ENCODE data around the gene B3GNT9. TPM values are rescaled to one million over a fixed set of nuclear protein-coding genes. Genes with fewer than 3 reads are reported as not detected.

B3GNT9 gene
- total RNA-seq, 4 donors from 2014 or later = 1.5 to 69.1 (median 5.5) TPM

DNA sequence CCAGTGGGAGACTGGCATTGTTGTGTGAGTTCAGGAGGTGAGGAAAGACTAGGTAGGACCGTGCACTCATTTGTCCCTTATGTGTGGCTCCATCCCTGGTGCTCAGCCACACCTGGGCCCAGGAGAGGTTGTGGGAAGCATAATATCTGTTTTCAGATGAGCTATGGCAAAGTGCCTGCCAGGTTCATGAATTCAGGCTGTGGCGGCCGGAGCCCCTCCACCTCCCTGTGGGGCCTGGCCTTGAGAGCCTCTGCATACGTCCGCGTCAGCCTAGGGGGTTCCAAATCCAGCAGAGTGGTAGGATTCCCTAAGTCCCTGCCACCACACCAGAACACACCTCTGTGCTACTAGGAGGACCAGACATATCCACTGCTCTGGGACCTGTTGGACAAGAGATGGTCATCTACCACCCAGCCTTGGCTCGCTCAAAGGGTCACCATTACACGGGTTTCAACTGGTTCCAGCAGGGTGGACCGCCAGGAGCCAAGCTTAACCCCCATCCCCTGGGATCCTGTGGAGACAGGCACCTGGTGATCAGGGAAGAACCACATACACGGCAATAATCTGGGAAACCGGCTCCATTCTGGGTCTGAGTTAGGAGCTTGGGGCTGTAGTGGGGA is 2.0 kb downstream of the B3GNT9 start:
- TF ChIP-seq CTCF (IDR thresholded peaks at IDR 0.05) = no peak
- TF ChIP-seq EP300 (IDR thresholded peaks at IDR 0.05; ENCODE audit: low read depth) = no peak
- no peak for TF ChIP-seq POLR2A (IDR thresholded peaks at IDR 0.05)
- TF ChIP-seq POLR2AphosphoS5 (IDR thresholded peaks at IDR 0.05) = no peak
- Histone ChIP-seq H3K27me3 (peaks cover 16% of the 10 kb centered on the region), H3K36me3 (peaks cover 0 to 26% (median 2%) of the 10 kb centered on the region in 4 donors), H3K4me1 (peaks cover 7 to 15% (median 12%) of the 10 kb centered on the region in 4 donors), H3K4me3 (no peak overlapping the region), H3K9me3 (no peaks in the 10 kb centered on the region), H3K27ac (no peak overlapping the region)
- in situ Hi-C loops (cut with MboI; ENCODE audit: low pct_ligation_motif_present in 1 of 4, low pct_unique_long_range_greater_than_20kb in 1 of 4, low sequenced_read_pairs in 3 of 4) = no loop called here
- intact Hi-C loops (cut with DNase I; ENCODE audit: low total_unique reads) = no loop called here
- 88% methylated on average over 11 of the region's 11 CpGs; no CpG with 5 or more reads in 1 of the 2 donors for WGBS, 2 donors (ENCODE audit: low coverage in 1 of 2)
- DNase-seq = no peak

GRCh38 chr16:67148221-67148620 is 2.6 kb downstream of the B3GNT9 start:
- Histone ChIP-seq H3K4me1 (peaks cover 7 to 15% (median 12%) of the 10 kb centered on the region in 4 donors), H3K27me3 (peaks cover 16% of the 10 kb centered on the region), H3K4me3 (no peak overlapping the region), H3K36me3 (peaks cover 0 to 31% (median 5%) of the 10 kb centered on the region in 4 donors), H3K27ac (no peak overlapping the region), H3K9me3 (no peaks in the 10 kb centered on the region)
- 100% methylated on average over 2 of the region's 2 CpGs; no CpG with 5 or more reads in 1 of the 2 donors for WGBS, 2 donors (ENCODE audit: low coverage in 1 of 2)
- in situ Hi-C loops (cut with MboI; ENCODE audit: low pct_ligation_motif_present in 1 of 4, low pct_unique_long_range_greater_than_20kb in 1 of 4, low sequenced_read_pairs in 3 of 4) (no loop called here), intact Hi-C loops (cut with DNase I; ENCODE audit: low total_unique reads) (no loop called here)
- no peak for TF ChIP-seq CTCF (IDR thresholded peaks at IDR 0.05)
- no peak for TF ChIP-seq POLR2A (IDR thresholded peaks at IDR 0.05)
- no peak for DNase-seq

GRCh38 chr16:67147437-67148140 is 3.2 kb downstream of the B3GNT9 start:
- Histone ChIP-seq H3K4me1 (peaks cover 7 to 15% (median 12%) of the 10 kb centered on the region in 4 donors), H3K9me3 (no peaks in the 10 kb centered on the region), H3K27ac (no peak overlapping the region), H3K27me3 (peaks cover 16% of the 10 kb centered on the region), H3K36me3 (peaks cover 0 to 37% (median 6%) of the 10 kb centered on the region in 4 donors), H3K4me3 (no peak overlapping the region)
- intact Hi-C loops (cut with DNase I; ENCODE audit: low total_unique reads) = no loop called here
- DNase-seq = no peak
- in situ Hi-C loops (cut with MboI; ENCODE audit: low pct_ligation_motif_present in 1 of 4, low pct_unique_long_range_greater_than_20kb in 1 of 4, low sequenced_read_pairs in 3 of 4) = no loop called here
- 93 to 100% methylated on average over 2 to 4 of the region's 4 CpGs for WGBS, 2 donors (ENCODE audit: low coverage in 1 of 2)
- TF ChIP-seq POLR2A (IDR thresholded peaks at IDR 0.05) (no peak), EP300 (IDR thresholded peaks at IDR 0.05; ENCODE audit: low read depth) (no peak), POLR2AphosphoS5 (IDR thresholded peaks at IDR 0.05) (no peak), CTCF (IDR thresholded peaks at IDR 0.05) (no peak)

DNA sequence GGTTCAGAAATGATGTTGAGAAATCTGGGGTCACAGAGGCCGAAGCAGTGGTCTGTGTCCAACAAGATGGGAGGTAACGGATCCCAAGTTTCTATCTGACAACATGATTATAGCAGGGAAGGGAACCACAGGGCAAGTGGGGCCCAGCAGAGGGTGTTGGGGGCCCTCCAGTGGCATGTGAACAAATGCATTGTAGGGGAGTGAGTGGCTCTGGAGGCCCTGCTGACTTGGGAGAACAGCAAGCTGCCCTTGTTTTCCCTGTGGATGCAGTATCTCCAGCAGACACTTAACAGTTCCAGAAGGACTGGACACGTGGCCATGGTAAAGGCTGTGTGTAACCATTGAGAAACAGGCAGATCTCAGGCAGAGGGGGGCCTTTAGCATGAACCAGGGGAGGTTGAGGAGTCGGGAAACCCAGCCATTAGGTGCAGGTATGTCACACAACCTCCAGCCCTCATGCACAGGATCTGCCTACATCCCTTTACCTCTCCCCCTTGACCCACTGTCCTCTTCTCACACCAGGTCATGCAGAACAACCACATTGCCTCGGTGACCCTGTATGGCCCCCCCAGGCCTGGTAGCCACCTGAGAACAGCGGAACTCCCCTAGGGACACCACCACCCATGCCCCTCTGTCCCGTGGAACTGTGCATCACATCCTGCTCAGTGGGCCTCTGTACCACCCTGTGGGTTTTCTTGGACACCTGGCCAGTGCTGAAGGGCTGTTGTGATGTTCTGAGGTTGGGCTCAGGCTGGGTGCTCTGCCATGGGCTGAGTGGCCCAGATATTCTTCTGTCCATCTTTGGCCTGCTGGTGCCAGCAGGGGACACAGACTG is 4.1 kb downstream of the B3GNT9 start:
- H3K4me3 ChIP-seq = no peak overlapping the region
- WGBS, 2 donors (ENCODE audit: low coverage in 1 of 2) = 86 to 100% methylated on average over 1 to 7 of the region's 7 CpGs
- peaks cover 0 to 46% (median 6%) of the 10 kb centered on the region in 4 donors for H3K36me3 ChIP-seq
- H3K4me1 ChIP-seq = peaks cover 7 to 15% (median 12%) of the 10 kb centered on the region in 4 donors
- no peak overlapping the region for H3K27ac ChIP-seq
- H3K9me3 ChIP-seq = no peaks in the 10 kb centered on the region
- in situ Hi-C loops (cut with MboI; ENCODE audit: low pct_ligation_motif_present in 1 of 4, low pct_unique_long_range_greater_than_20kb in 1 of 4, low sequenced_read_pairs in 3 of 4) = no loop called here
- TF ChIP-seq POLR2AphosphoS5 (IDR thresholded peaks at IDR 0.05) = no peak
- TF ChIP-seq CTCF (IDR thresholded peaks at IDR 0.05) = no peak
- no peak for TF ChIP-seq POLR2A (IDR thresholded peaks at IDR 0.05)
- no peak for TF ChIP-seq EP300 (IDR thresholded peaks at IDR 0.05; ENCODE audit: low read depth)
- DNase-seq = no peak
- H3K27me3 ChIP-seq = peaks cover 16% of the 10 kb centered on the region
- intact Hi-C loops (cut with DNase I; ENCODE audit: low total_unique reads) = no loop called here

Data from transverse colon (tissue), 4 donors.